Measurements from ENCODE around the gene PDE5A. TPM values are rescaled to one million over a fixed set of nuclear protein-coding genes. Genes with fewer than 3 reads are reported as not detected.
A peak's percentile ranks its signal among the peaks of the same experiment; 100 is the strongest.

The PDE5A gene
- 1.1 TPM for total RNA-seq (2013)
- under 1 TPM in 2 of 3 donors, not detected in 1; 0.80 to 0.82 TPM for polyA plus RNA-seq
- polyA minus RNA-seq: 0.14 and 1.1 TPM in 2 replicates
- total RNA-seq: 0 to 13.5 (median 0.25) reads per million in 11 experiments

GRCh38 chr4:119628281-119629141 lies at the start of gene PDE5A:
PDE5A (minus strand) TSS chr4:119628804; CDS start chr4:119628671, 133 bp downstream.
- Histone ChIP-seq H4K20me1 (ENCODE audit: insufficient read depth, low read length) (no peaks in the 10 kb centered on the region), H3K36me3 (replicated peaks in 1 of 2; ENCODE audit: control insufficient read depth in 1 of 2, insufficient read depth in 2 of 2, low read length in 2 of 2) (no peaks in the 10 kb centered on the region), H3K4me3 (replicated peaks in 1 of 3; ENCODE audit: low read depth in 2 of 3, low read length in 3 of 3) (peak within 1 kb of the TSS; percentile 44 to 82 (median 56)), H3K27me3 (ENCODE audit: control insufficient read depth in 2 of 2, insufficient read depth in 2 of 2, low read length in 2 of 2) (peaks cover 52 to 64% of the 10 kb centered on the region in 2 donors), H3K27ac (ENCODE audit: low read depth in 1 of 2, low read length in 2 of 2) (no peak within 1 kb of the TSS), H2AFZ (ENCODE audit: insufficient read depth, low read depth, low read length, poor library complexity, severe bottlenecking) (peak within 1 kb of the TSS; percentile 90), H3K9me3 (replicated peaks in 1 of 2; ENCODE audit: control insufficient read depth in 1 of 2, insufficient read depth in 1 of 2, low read length in 2 of 2) (no peaks in the 10 kb centered on the region), H3K9ac (ENCODE audit: insufficient read depth, low read length, poor library complexity, severe bottlenecking) (peak within 1 kb of the TSS; percentile 51), H3K4me2 (replicated peaks; ENCODE audit: extremely low read depth, low read length, poor library complexity, severe bottlenecking) (peak within 1 kb of the TSS; percentile 92), H3K79me2 (ENCODE audit: insufficient read depth, low read length) (no peaks in the 10 kb centered on the region), H3K4me1 (ENCODE audit: control insufficient read depth in 1 of 2, insufficient read depth in 2 of 2, low read length in 2 of 2) (peaks cover 25 to 30% of the 10 kb centered on the region in 2 donors)
- under 1% methylated on average over 63 of the region's 65 CpGs for WGBS (ENCODE audit: insufficient coverage)
- DNase-seq: peak; percentile 32 to 58 (median 43)
- peaks cover 48 to 73% (median 56%) of the 10 kb centered on the region in 3 donors for H3K27me3 Mint-ChIP-seq (ENCODE audit: low read depth in 3 of 3)
- peaks cover 22% of the 10 kb centered on the region for H3K4me1 Mint-ChIP-seq
- H3K27ac Mint-ChIP-seq: no peak within 1 kb of the TSS
- H3K36me3 Mint-ChIP-seq: peaks cover 6 to 7% of the 10 kb centered on the region in 2 donors
- TF ChIP-seq, protein P1, sequence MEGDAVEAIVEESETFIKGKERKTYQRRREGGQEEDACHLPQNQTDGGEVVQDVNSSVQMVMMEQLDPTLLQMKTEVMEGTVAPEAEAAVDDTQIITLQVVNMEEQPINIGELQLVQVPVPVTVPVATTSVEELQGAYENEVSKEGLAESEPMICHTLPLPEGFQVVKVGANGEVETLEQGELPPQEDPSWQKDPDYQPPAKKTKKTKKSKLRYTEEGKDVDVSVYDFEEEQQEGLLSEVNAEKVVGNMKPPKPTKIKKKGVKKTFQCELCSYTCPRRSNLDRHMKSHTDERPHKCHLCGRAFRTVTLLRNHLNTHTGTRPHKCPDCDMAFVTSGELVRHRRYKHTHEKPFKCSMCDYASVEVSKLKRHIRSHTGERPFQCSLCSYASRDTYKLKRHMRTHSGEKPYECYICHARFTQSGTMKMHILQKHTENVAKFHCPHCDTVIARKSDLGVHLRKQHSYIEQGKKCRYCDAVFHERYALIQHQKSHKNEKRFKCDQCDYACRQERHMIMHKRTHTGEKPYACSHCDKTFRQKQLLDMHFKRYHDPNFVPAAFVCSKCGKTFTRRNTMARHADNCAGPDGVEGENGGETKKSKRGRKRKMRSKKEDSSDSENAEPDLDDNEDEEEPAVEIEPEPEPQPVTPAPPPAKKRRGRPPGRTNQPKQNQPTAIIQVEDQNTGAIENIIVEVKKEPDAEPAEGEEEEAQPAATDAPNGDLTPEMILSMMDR (IDR thresholded peaks at IDR 0.05): peak; percentile 78
- peak within 1 kb of the TSS; percentile 81 to 98 for H3K4me3 Mint-ChIP-seq
- H3K9me3 Mint-ChIP-seq: peaks cover 0 to 9% (median 6%) of the 10 kb centered on the region in 7 donors
- intact Hi-C loops (cut with micrococcal nuclease): loop anchor here in 1 of 2 donors (10.0 kb wide), 1 partner anchor 654 kb away; no protein-coding TSS in a partner anchor

GRCh38 chr4:119676101-119676500 lies 47.5 kb upstream of the PDE5A start:
- no peaks in the 10 kb centered on the region for H3K4me1 ChIP-seq (ENCODE audit: control insufficient read depth in 1 of 2, insufficient read depth in 2 of 2, low read length in 2 of 2)
- DNase-seq: no peak
- H3K27me3 Mint-ChIP-seq (ENCODE audit: low read depth in 3 of 3): no peaks in the 10 kb centered on the region
- no peak overlapping the region for H3K4me2 ChIP-seq (replicated peaks; ENCODE audit: extremely low read depth, low read length, poor library complexity, severe bottlenecking)
- no peaks in the 10 kb centered on the region for H4K20me1 ChIP-seq (ENCODE audit: insufficient read depth, low read length)
- no peaks in the 10 kb centered on the region for H3K4me1 Mint-ChIP-seq
- TF ChIP-seq, protein P1 (IDR thresholded peaks at IDR 0.05): no peak
- no peak overlapping the region for H3K4me3 ChIP-seq (replicated peaks in 1 of 3; ENCODE audit: low read depth in 2 of 3, low read length in 3 of 3)
- no peaks in the 10 kb centered on the region for H3K9me3 ChIP-seq (replicated peaks in 1 of 2; ENCODE audit: control insufficient read depth in 1 of 2, insufficient read depth in 1 of 2, low read length in 2 of 2)
- H3K9me3 Mint-ChIP-seq: peaks cover 0 to 5% (median 0%) of the 10 kb centered on the region in 7 donors
- H3K79me2 ChIP-seq (ENCODE audit: insufficient read depth, low read length): no peaks in the 10 kb centered on the region
- intact Hi-C loops (cut with micrococcal nuclease): no loop called here
- no peaks in the 10 kb centered on the region for H3K27me3 ChIP-seq (ENCODE audit: control insufficient read depth in 2 of 2, insufficient read depth in 2 of 2, low read length in 2 of 2)
- H3K27ac Mint-ChIP-seq: no peak overlapping the region
- no peak overlapping the region for H3K9ac ChIP-seq (ENCODE audit: insufficient read depth, low read length, poor library complexity, severe bottlenecking)
- H2AFZ ChIP-seq (ENCODE audit: insufficient read depth, low read depth, low read length, poor library complexity, severe bottlenecking): no peak overlapping the region
- no peaks in the 10 kb centered on the region for H3K36me3 ChIP-seq (replicated peaks in 1 of 2; ENCODE audit: control insufficient read depth in 1 of 2, insufficient read depth in 2 of 2, low read length in 2 of 2)
- H3K27ac ChIP-seq (ENCODE audit: low read depth in 1 of 2, low read length in 2 of 2): no peak overlapping the region
- no peak overlapping the region for H3K4me3 Mint-ChIP-seq
- H3K36me3 Mint-ChIP-seq: no peaks in the 10 kb centered on the region
- no CpG with 5 or more reads among the region's 3 CpGs for WGBS (ENCODE audit: insufficient coverage)

Data from CD14-positive monocyte (primary cell).